ENCODE data around the gene UBE2QL1. TPM values are rescaled to one million over a fixed set of nuclear protein-coding genes. Genes with fewer than 3 reads are reported as not detected.

The UBE2QL1 gene
- total RNA-seq, 1 experiment from 2014 or later, result 0.11 TPM

DNA sequence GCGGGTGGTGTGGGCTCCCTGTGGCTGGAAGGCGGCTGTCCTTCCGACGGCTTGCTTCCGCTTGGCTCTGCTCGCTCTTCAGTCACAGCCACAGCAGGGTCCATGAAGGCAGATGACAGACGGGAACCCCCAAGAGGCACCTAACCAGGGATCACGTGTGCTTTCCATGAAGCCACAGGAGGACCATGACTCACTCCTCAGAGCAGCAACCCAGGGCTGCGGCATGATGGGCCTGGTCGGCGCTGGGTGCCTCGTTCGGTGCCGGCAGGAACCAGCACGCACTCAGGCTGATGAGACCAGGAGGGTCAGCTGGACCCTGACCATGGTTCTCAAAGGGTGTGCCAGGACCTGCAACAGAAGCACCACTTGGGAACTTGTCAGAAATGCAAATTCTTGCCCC is 37.5 kb upstream of the UBE2QL1 start:
- Histone ChIP-seq H2AFZ (ENCODE audit: low read length) (no peak overlapping the region), H3K27ac (ENCODE audit: insufficient read length, low read depth, low read length) (no peak overlapping the region), H3T11ph (ENCODE audit: low read length) (no peak overlapping the region), H3K23me2 (ENCODE audit: insufficient read length, low read depth, low read length, poor library complexity, severe bottlenecking) (no peaks in the 10 kb centered on the region), H3K9me3 (ENCODE audit: control insufficient read depth, low read depth, low read length) (no peaks in the 10 kb centered on the region), H3K4ac (ENCODE audit: low read depth, low read length) (no peak overlapping the region), H2BK5ac (ENCODE audit: insufficient read length, low read length) (no peak overlapping the region), H3K79me2 (ENCODE audit: insufficient read depth, low read length) (no peaks in the 10 kb centered on the region), H3K4me1 (ENCODE audit: insufficient read depth, low read length) (no peaks in the 10 kb centered on the region), H2BK12ac (ENCODE audit: insufficient read length, low read depth, low read length) (no peak overlapping the region), H3K27me3 (ENCODE audit: insufficient read depth, low read length) (no peaks in the 10 kb centered on the region), H4K5ac (ENCODE audit: insufficient read length, low read depth, low read length) (no peak overlapping the region), H4K91ac (ENCODE audit: insufficient read length, low read depth, low read length) (no peak overlapping the region), H2AK5ac (ENCODE audit: insufficient read length, low read length) (no peak overlapping the region), H3K18ac (ENCODE audit: insufficient read length, low read depth, low read length) (no peak overlapping the region), H4K8ac (replicated peaks; ENCODE audit: insufficient read length, low read depth, low read length) (no peak overlapping the region), H2BK120ac (ENCODE audit: low read depth, low read length, poor library complexity, severe bottlenecking) (no peak overlapping the region), H4K20me1 (ENCODE audit: control insufficient read depth, insufficient read depth, insufficient read length) (no peaks in the 10 kb centered on the region), H3K9ac (ENCODE audit: extremely low read depth, insufficient read length, low read length) (no peak overlapping the region), H3K79me1 (ENCODE audit: insufficient read depth, low read depth, low read length, poor library complexity, severe bottlenecking) (no peaks in the 10 kb centered on the region), H2BK15ac (ENCODE audit: low read depth, low read length) (no peak overlapping the region), H3K14ac (ENCODE audit: insufficient read depth, low read length) (no peak overlapping the region), H2BK20ac (ENCODE audit: low read depth, low read length, poor library complexity, severe bottlenecking) (no peak overlapping the region), H3K4me2 (ENCODE audit: insufficient read depth, insufficient read length, low read length) (no peak overlapping the region), H3K23ac (ENCODE audit: insufficient read length, low read depth, low read length) (no peak overlapping the region), H3K56ac (ENCODE audit: insufficient read length, low read depth, low read length) (no peak overlapping the region)
- peaks cover 15% of the 10 kb centered on the region for H3K27me3 Mint-ChIP-seq (ENCODE audit: low read depth)
- H3K4me3 Mint-ChIP-seq, result no peak overlapping the region
- no CpG with 5 or more reads among the region's 15 CpGs for WGBS (ENCODE audit: extremely low coverage, insufficient read length, low lambda C conversion rate)
- H3K9me3 Mint-ChIP-seq, result peaks cover 0 to 3% of the 10 kb centered on the region in 2 experiments; a peak in 1 of 5 replicates
- H3K4me1 Mint-ChIP-seq, result peaks cover 4 to 9% of the 10 kb centered on the region in 2 experiments; a peak in 3 of 4 replicates
- H3K27ac Mint-ChIP-seq, result no peak overlapping the region
- TF ChIP-seq CTCF (conservative IDR thresholded peaks at IDR 0.05), result no peak
- H3K36me3 Mint-ChIP-seq (ENCODE audit: insufficient read depth in 1 of 3, low read depth in 3 of 3), result no peaks in the 10 kb centered on the region; a peak in 1 of 7 replicates
- no peak for DNase-seq
